ENCODE measurements around the gene OR2M5. TPM values are rescaled to one million over a fixed set of nuclear protein-coding genes. Genes with fewer than 3 reads are reported as not detected.

OR2M5 gene
- total RNA-seq, 4 donors from 2014 or later: not detected

GRCh38 chr1:248158758-248159157, 13.8 kb downstream of the OR2M5 start:
- intact Hi-C loops (cut with DNase I; ENCODE audit: low total_unique reads): no loop called here
- WGBS, 2 donors: 91 to 93% methylated on average over 4 of the region's 4 CpGs
- no peak overlapping the region for H3K4me3 ChIP-seq (ENCODE audit: low read depth, poor library complexity, severe bottlenecking)
- TF ChIP-seq CTCF (IDR thresholded peaks at IDR 0.05): no peak
- TF ChIP-seq POLR2A (IDR thresholded peaks at IDR 0.05): no peak
- no peak for DNase-seq (ENCODE audit: low spot score in 2 of 2)

DNA sequence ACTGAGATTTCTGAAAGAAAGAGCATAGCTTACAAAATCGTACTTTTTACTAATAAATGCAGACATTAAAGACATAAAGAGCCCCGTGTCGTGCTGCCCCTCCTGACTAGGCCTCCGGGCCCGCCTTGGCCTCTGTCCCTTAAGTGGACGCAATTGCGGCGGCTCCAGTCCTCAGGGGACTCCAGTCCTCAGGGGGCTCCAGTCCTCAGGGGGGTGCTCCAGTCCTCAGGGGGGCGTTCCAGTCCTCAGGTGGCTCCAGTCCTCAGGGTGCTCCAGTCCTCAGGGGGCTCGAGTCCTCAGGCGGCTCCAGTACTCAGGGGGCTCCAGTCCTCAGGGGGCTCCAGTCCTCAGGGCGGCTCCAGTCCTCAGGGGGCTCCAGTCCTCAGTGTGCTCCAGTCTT, 19.1 kb downstream of the OR2M5 start:
- intact Hi-C loops (cut with DNase I; ENCODE audit: low total_unique reads): no loop called here
- peak in 1 of 2 donors; percentile 56 for DNase-seq (ENCODE audit: low spot score in 2 of 2)
- no peak overlapping the region for H3K4me3 ChIP-seq (ENCODE audit: low read depth, poor library complexity, severe bottlenecking)
- TF ChIP-seq POLR2A (IDR thresholded peaks at IDR 0.05) (no peak), CTCF (IDR thresholded peaks at IDR 0.05) (no peak)
- 78 to 86% methylated on average over 11 to 12 of the region's 12 CpGs for WGBS, 2 donors

DNA sequence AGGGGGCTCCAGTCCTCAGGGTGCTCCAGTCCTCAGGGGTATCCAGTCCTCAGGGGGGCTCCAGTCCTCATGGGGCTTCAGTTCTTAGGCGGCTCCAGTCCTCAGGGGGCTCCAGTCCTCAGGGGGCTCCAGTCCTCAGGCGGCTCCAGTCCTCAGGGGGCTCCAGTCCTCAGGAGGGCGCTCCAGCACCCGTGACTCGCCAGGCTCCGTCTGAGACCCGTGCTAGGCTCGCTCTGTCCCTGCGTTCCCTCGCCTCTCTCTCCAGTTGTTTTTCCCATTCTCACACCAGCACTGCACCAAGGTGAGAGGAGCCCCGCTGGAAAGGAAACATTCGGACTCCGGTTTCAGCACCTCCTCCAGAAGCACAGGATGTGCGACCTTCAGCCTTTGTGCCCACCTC, 20.2 kb downstream of the OR2M5 start:
- DNase-seq (ENCODE audit: low spot score in 2 of 2): no peak
- no peak overlapping the region for H3K4me3 ChIP-seq (ENCODE audit: low read depth, poor library complexity, severe bottlenecking)
- TF ChIP-seq POLR2A (IDR thresholded peaks at IDR 0.05) (no peak), CTCF (IDR thresholded peaks at IDR 0.05) (no peak)
- WGBS, 2 donors: 91% methylated on average over 14 of the region's 14 CpGs
- intact Hi-C loops (cut with DNase I; ENCODE audit: low total_unique reads): no loop called here

DNA sequence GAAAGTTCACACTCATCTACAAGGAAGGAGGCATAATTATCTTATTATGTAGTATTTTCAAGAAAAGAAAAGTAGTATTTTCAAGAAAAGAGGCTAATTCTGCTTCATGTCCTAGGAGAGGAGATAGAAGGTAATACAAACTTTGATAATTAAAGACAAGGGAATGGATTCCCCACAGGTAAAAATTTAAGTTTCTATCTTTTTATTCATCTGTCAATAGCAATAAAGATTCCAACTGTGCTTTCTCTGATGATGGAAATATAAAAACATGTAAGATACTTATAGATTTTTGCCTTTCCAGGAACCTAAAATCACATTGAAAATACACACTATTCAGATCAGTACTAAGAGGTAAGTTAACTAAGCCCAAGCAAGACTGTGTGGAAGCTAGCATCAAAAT, 29.6 kb downstream of the OR2M5 start, which contains the start of gene OR2M2:
OR2M2 (plus strand) TSS at position 301 of the 400 bp plus-strand sequence. CDS start 5,165 bp downstream, outside the sequence.
- TF ChIP-seq CTCF (IDR thresholded peaks at IDR 0.05) (no peak), POLR2A (IDR thresholded peaks at IDR 0.05) (no peak)
- intact Hi-C loops (cut with DNase I; ENCODE audit: low total_unique reads): no loop called here
- H3K4me3 ChIP-seq (ENCODE audit: low read depth, poor library complexity, severe bottlenecking): no peak within 1 kb of the TSS
- DNase-seq (ENCODE audit: low spot score in 2 of 2): no peak

DNA sequence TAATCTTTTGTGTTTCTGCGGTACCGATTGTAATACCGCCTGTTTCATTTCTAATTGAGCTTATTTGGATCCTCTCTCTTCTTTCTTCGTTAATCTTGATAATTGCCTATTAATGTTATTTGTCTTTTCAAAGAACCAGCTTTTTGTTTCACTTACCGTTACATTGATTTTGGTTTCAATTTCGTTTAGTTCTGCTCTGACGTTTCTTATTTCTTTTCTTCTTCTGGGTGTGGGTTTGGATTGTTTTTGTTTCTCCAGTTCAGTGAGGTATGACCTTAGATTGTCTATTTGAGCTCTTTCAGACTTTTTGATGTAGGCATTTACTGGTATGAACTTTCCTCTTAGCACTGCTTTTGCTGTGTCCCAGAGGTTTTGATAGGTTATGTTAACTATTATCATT, 39.0 kb downstream of the OR2M5 start:
- WGBS, 2 donors: 63 to 72% methylated on average over 7 of the region's 7 CpGs
- DNase-seq (ENCODE audit: low spot score in 2 of 2): no peak
- H3K4me3 ChIP-seq (ENCODE audit: low read depth, poor library complexity, severe bottlenecking): no peak overlapping the region
- TF ChIP-seq POLR2A (IDR thresholded peaks at IDR 0.05): no peak
- no peak for TF ChIP-seq CTCF (IDR thresholded peaks at IDR 0.05)
- intact Hi-C loops (cut with DNase I; ENCODE audit: low total_unique reads): no loop called here

- 64 to 81% methylated on average over 3 of the region's 3 CpGs for WGBS, 2 donors
- no peak overlapping the region for H3K4me3 ChIP-seq (ENCODE audit: low read depth, poor library complexity, severe bottlenecking)
- no peak for DNase-seq (ENCODE audit: low spot score in 2 of 2)
- TF ChIP-seq POLR2A (IDR thresholded peaks at IDR 0.05) (no peak), CTCF (IDR thresholded peaks at IDR 0.05) (no peak)
- intact Hi-C loops (cut with DNase I; ENCODE audit: low total_unique reads): no loop called here
These were observed 42.4 kb downstream of the OR2M5 start for GRCh38 chr1:248187363-248187762.

All from lower leg skin (tissue), 4 donors.